ENCODE results near the gene KDM2A.

Gene KDM2A

DNA sequence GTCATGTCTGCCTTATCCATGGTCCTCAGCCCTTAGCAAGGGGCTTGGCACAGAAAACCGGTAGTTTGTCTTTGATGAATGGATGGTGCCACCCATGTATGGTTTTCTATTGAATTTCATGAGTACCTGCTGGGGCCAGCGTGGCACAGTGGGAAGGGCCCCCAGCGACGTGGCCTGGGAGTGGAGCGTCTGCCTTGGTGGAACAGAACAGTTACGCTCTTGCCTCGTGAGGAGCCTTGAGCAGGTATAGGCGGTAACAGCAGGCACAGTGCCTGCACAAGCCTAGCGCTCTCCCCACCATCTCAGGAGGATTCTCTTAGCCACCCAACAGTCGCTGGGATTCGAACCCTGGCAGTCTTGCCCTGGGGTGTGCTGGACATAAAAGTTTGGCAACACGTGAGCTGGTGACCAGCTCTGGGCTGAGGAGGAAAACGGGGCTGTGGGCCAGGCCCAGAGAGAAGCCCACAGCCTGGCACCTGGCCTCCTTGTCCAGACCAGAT lies 181.2 kb downstream of the KDM2A start:
- no peak overlapping the region for H3K4me3 ChIP-seq (ENCODE audit: low read length)
- no peak for TF ChIP-seq ZNF274 (IDR thresholded peaks at IDR 0.05; ENCODE audit: low read depth, low read length)

DNA sequence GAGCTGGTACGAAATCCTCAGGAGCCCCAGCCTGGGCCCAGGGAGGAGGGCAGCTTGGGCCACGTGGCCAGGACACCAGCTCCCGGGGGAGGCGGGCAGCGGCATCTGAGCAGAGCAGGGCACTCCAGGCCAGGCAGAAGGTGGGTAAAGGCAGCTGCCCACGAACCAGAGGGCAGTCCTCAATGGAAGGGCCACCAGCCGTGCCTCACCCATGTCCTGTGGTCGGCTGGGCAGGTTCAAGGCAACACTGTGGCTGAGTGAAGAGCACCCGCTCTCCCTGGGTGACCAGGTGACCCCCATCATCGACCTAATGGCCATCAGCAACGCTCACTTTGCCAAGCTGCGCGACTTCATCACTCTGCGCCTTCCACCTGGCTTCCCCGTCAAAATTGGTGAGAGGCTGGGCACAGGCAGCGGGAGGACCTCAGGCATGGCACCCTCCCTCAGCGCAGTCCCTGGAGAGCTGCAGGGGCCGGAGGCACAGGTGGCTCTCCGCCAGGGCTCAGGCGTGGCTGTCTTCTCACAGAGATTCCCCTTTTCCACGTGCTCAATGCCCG lies 181.8 kb downstream of the KDM2A start:
- H3K4me3 ChIP-seq (ENCODE audit: low read length): no peak overlapping the region
- TF ChIP-seq ZNF274 (IDR thresholded peaks at IDR 0.05; ENCODE audit: low read depth, low read length): no peak

DNA sequence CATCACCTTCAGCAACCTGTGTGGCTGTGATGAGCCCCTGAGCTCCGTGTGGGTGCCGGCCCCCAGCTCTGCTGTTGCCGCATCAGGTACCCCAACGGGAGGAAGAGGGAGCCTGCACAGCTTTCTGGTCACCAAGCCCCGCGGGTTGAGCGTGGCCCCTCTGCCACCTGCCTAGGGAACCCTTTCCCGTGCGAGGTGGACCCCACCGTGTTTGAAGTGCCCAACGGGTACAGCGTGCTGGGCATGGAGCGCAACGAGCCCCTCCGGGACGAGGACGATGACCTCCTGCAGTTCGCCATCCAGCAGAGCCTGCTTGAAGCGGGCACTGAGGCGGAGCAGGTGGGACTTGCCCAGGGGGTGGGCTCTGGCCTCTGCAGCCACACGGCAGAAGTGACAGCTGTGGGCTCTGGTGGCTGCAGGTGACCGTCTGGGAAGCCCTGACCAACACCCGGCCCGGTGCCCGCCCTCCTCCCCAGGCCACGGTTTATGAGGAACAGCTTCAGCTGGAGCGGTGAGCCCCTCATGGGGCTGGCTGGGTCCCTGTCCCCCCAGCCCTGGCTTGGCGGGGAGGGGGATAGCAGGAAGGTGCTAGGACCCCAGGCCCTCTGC lies 182.4 kb downstream of the KDM2A start:
- TF ChIP-seq ZNF274 (IDR thresholded peaks at IDR 0.05; ENCODE audit: low read depth, low read length): no peak
- H3K4me3 ChIP-seq (ENCODE audit: low read length): no peak overlapping the region

GRCh38 chr11:67301951-67302516 lies 183.0 kb downstream of the KDM2A start:
- no peak overlapping the region for H3K4me3 ChIP-seq (ENCODE audit: low read length)
- TF ChIP-seq ZNF274 (IDR thresholded peaks at IDR 0.05; ENCODE audit: low read depth, low read length): no peak

DNA sequence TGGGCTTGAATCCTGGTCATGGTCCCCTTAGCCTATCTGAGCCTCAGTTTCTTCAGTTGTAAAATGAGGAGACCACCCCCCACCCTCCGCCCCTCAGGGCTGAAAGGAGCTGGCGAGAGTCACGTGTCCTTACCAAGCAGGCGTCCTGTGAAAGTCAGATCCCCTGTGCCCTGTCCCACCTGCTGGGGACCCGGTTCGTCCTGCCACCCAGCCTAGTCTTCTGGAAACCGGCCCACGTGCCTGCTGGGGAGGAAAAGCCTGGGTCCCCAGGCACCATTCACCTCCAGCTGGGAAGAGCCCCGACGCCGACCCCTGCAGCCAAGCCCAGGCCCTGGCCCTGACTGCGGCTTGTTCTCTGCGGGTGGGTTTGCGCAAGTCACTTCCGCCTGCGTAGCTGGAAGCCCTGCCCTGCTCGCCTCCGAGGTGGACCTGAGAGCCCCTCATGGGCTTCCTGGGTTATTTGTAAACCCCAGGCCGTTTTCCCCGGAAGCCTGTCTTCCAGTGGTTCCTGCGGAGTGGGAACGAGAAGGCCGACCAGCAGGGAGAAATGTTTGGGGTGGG lies 183.6 kb downstream of the KDM2A start:
- H3K4me3 ChIP-seq (ENCODE audit: low read length): no peak overlapping the region; the same call in 1 of the 2 replicates
- no peak for TF ChIP-seq ZNF274 (IDR thresholded peaks at IDR 0.05; ENCODE audit: low read depth, low read length)

GRCh38 chr11:67303132-67303834 lies 184.2 kb downstream of the KDM2A start, which contains the start of gene SSH3:
TSS of gene SSH3 (plus strand) at chr11:67303530. CDS start at chr11:67303626, 96 bp downstream.
- TF ChIP-seq ZNF274 (IDR thresholded peaks at IDR 0.05; ENCODE audit: low read depth, low read length): no peak
- H3K4me3 ChIP-seq (ENCODE audit: low read length): peak within 1 kb of the TSS; percentile 39; the same call in 1 of the 2 replicates

- TF ChIP-seq ZNF274 (IDR thresholded peaks at IDR 0.05; ENCODE audit: low read depth, low read length): no peak
- peak overlapping the region; percentile 39; the same call in 1 of the 2 replicates for H3K4me3 ChIP-seq (ENCODE audit: low read length)
Observed at GRCh38 chr11:67303835-67304411, 184.9 kb downstream of the KDM2A start.

DNA sequence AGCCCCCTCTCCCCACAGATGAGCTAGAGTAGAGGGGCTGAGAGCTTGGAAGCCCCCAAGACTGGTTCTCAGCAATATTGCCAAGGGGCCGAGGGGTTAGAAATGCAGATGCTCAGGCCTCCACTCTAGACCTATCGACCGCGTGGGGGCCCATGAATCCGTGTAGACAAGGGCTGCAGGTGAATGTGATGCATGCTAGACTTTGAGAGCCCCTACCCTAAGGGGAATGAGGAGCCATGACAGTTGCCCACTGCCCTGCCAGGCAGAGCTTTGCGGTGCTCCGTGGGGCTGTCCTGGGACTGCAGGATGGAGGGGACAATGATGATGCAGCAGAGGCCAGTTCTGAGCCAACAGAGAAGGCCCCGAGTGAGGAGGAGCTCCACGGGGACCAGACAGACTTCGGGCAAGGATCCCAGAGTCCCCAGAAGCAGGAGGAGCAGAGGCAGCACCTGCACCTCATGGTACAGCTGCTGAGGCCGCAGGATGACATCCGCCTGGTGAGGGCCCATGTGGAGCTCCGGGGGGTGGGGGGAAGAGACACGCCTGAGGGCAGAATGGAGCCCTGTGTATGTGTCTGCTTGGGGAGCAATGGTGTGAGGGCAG lies 185.5 kb downstream of the KDM2A start:
- no peak for TF ChIP-seq ZNF274 (IDR thresholded peaks at IDR 0.05; ENCODE audit: low read depth, low read length)
- no peak overlapping the region for H3K4me3 ChIP-seq (ENCODE audit: low read length)

DNA sequence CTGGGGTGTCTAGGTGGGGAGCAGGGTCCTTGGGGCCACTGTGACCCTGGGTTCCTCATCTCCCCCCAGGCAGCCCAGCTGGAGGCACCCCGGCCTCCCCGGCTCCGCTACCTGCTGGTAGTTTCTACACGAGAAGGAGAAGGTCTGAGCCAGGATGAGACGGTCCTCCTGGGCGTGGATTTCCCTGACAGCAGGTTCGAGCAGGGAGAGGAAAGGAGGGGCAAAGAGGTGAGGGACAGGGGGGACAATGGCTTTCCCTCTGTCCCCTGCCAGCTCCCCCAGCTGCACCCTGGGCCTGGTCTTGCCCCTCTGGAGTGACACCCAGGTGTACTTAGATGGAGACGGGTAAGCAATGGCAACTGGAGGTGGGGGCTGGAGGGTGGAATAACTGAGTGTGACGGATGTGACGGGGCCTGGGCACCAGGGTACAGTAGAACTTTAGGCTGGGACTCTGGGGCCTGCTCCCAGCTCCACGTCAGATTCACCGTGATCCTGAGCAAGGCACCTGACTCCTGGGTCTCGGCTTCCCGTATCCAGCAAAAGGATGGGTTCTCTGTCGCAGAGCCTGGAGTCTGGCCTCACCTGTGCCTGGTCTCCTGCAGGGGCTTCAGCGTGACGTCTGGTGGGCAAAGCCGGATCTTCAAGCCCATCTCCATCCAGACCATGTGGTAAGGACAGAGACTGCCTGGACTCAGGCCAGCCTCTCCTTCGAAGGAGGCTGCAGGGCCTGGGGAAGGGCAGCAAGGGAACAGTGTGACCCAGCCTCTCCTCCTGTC lies 187.9 kb downstream of the KDM2A start:
- TF ChIP-seq ZNF274 (IDR thresholded peaks at IDR 0.05; ENCODE audit: low read depth, low read length): no peak

DNA sequence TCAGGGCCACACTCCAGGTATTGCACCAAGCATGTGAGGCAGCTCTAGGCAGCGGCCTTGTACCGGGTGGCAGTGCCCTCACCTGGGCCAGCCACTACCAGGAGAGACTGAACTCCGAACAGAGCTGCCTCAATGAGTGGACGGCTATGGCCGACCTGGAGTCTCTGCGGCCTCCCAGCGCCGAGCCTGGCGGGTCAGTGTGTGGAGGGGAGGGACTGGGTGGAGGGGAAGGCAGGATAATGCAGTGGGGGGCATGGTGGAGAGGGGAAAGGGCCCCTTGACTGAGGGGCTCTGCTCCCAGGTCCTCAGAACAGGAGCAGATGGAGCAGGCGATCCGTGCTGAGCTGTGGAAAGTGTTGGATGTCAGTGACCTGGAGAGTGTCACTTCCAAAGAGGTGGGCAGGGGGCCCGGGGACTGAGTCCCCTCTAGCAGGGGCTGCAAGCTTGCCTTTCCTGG lies 188.5 kb downstream of the KDM2A start:
- no peak overlapping the region for H3K4me3 ChIP-seq (ENCODE audit: low read length)
- TF ChIP-seq ZNF274 (IDR thresholded peaks at IDR 0.05; ENCODE audit: low read depth, low read length): no peak

More for the DNA sequence above, 187.9 kb downstream of the KDM2A start:
- H3K4me3 ChIP-seq (ENCODE audit: low read length): no peak overlapping the region
